H9 (cell line): ENCODE measurements around the gene NADSYN1. TPM values are rescaled to one million over a fixed set of nuclear protein-coding genes. Genes with fewer than 3 reads are reported as not detected.

Experiments
- DNase-seq: peaks from one replicate; pipeline ENCODE4 v3.0.0-alpha.2; 2017
- H2AFZ ChIP-seq: one replicate; pipeline ENCODE4 v1.6.1; 2013; ENCODE audit warnings: mild to moderate bottlenecking, low read length, control low read depth, moderate library complexity
- H2AK5ac ChIP-seq: 2 replicates; pipeline ENCODE4 v1.6.1; 2013; ENCODE audit warnings: low read length, control low read depth, mixed read lengths; ENCODE audit not compliant: insufficient read length
- H2BK120ac ChIP-seq: one replicate; pipeline ENCODE4 v1.6.1; 2013; ENCODE audit warnings: low read depth, mild to moderate bottlenecking, low read length, control low read depth, inconsistent platforms; ENCODE audit not compliant: poor library complexity, severe bottlenecking
- H2BK12ac ChIP-seq: 2 replicates; pipeline ENCODE4 v1.6.1; 2013; ENCODE audit warnings: low read length, control low read depth, mixed read lengths, low read depth; ENCODE audit not compliant: insufficient read length
- H2BK15ac ChIP-seq: 2 replicates; pipeline ENCODE4 v1.6.1; 2013; ENCODE audit warnings: low read depth, low read length, control low read depth
- H2BK20ac ChIP-seq: one replicate; pipeline ENCODE4 v1.6.1; 2013; ENCODE audit warnings: low read depth, mild to moderate bottlenecking, low read length, control low read depth, inconsistent platforms; ENCODE audit not compliant: poor library complexity, severe bottlenecking
- H2BK5ac ChIP-seq: 2 replicates; pipeline ENCODE4 v1.6.1; 2013; ENCODE audit warnings: low read length, control low read depth, mixed read lengths; ENCODE audit not compliant: insufficient read length
- H3K14ac ChIP-seq: 2 replicates; pipeline ENCODE4 v1.6.1; 2013; ENCODE audit warnings: low read length, control low read depth; ENCODE audit not compliant: insufficient read depth
- H3K18ac ChIP-seq: 2 replicates; pipeline ENCODE4 v1.6.1; 2013; ENCODE audit warnings: low read depth, mild to moderate bottlenecking, mixed read lengths, low read length, control low read depth; ENCODE audit not compliant: insufficient read length
- H3K23ac ChIP-seq: 2 replicates; pipeline ENCODE4 v1.6.1; 2013; ENCODE audit warnings: low read length, control low read depth, mixed read lengths, low read depth; ENCODE audit not compliant: insufficient read length
- H3K23me2 ChIP-seq: 2 replicates; pipeline ENCODE4 v1.6.1; 2013; ENCODE audit warnings: low read depth, mild to moderate bottlenecking, mixed read lengths, low read length, control low read depth; ENCODE audit not compliant: insufficient read length, poor library complexity, severe bottlenecking
- H3K27ac ChIP-seq: 2 replicates; pipeline ENCODE4 v1.5.1; 2013; ENCODE audit warnings: low read length, control low read depth, mixed read lengths, low read depth; ENCODE audit not compliant: insufficient read length
- H3K27me3 ChIP-seq: 2 replicates; pipeline ENCODE4 v1.6.1; 2013; ENCODE audit warnings: low read length, control low read depth, inconsistent platforms; ENCODE audit not compliant: insufficient read depth
- H3K4ac ChIP-seq: 2 replicates; pipeline ENCODE4 v1.6.1; 2013; ENCODE audit warnings: low read depth, mild to moderate bottlenecking, control low read depth, inconsistent platforms, low read length, moderate library complexity
- H3K4me1 ChIP-seq: 2 replicates; pipeline ENCODE4 v1.6.1; 2013; ENCODE audit warnings: low read length, control low read depth, inconsistent platforms; ENCODE audit not compliant: insufficient read depth
- H3K4me2 ChIP-seq: 2 replicates; pipeline ENCODE4 v1.6.1; 2013; ENCODE audit warnings: low read length, control low read depth, mixed read lengths; ENCODE audit not compliant: insufficient read length, insufficient read depth
- H3K56ac ChIP-seq: 2 replicates; pipeline ENCODE4 v1.6.1; 2013; ENCODE audit warnings: low read depth, mild to moderate bottlenecking, mixed read lengths, low read length, control low read depth; ENCODE audit not compliant: insufficient read length
- H3K79me1 ChIP-seq: 2 replicates; pipeline ENCODE4 v1.6.1; 2013; ENCODE audit warnings: low read depth, mild to moderate bottlenecking, moderate library complexity, low read length, control low read depth, inconsistent platforms; ENCODE audit not compliant: insufficient read depth, poor library complexity, severe bottlenecking
- H3K79me2 ChIP-seq: 2 replicates; pipeline ENCODE4 v1.6.1; 2013; ENCODE audit warnings: low read length, control low read depth, inconsistent platforms; ENCODE audit not compliant: insufficient read depth
- H3K9ac ChIP-seq: 2 replicates; pipeline ENCODE4 v1.6.1; 2013; ENCODE audit warnings: low read length, control low read depth, mixed read lengths; ENCODE audit not compliant: insufficient read length; ENCODE audit errors: extremely low read depth
- H3K9me3 ChIP-seq: one replicate; pipeline ENCODE4 v1.6.1; 2013; ENCODE audit warnings: low read depth, low read length, inconsistent platforms; ENCODE audit not compliant: control insufficient read depth
- H3T11ph ChIP-seq: one replicate; pipeline ENCODE4 v1.6.1; 2013; ENCODE audit warnings: mild to moderate bottlenecking, low read length, control low read depth, inconsistent platforms
- H4K20me1 ChIP-seq: one replicate; pipeline ENCODE4 v1.6.1; 2013; ENCODE audit not compliant: control insufficient read depth, insufficient read length, insufficient read depth
- H4K5ac ChIP-seq: 2 replicates; pipeline ENCODE4 v1.6.1; 2013; ENCODE audit warnings: low read depth, mild to moderate bottlenecking, mixed read lengths, low read length, control low read depth; ENCODE audit not compliant: insufficient read length
- H4K8ac ChIP-seq: replicated peaks from 2 replicates; pipeline ENCODE4 v1.6.1; 2013; ENCODE audit warnings: low read length, control low read depth, mixed read lengths, low read depth; ENCODE audit not compliant: insufficient read length
- H4K91ac ChIP-seq: 2 replicates; pipeline ENCODE4 v1.6.1; 2013; ENCODE audit warnings: low read depth, mild to moderate bottlenecking, moderate library complexity, mixed read lengths, low read length, control low read depth; ENCODE audit not compliant: insufficient read length
- H3K27ac Mint-ChIP-seq, 3 experiments: 2 replicates in 2 of 3; 3 replicates in 1 of 3; pipeline ENCODE4 v1.8.0; 2020 to 2021; ENCODE audit warnings: mixed read lengths in 3 of 3, mild to moderate bottlenecking in 1 of 3, moderate library complexity in 1 of 3
- H3K27me3 Mint-ChIP-seq: 2 replicates; pipeline ENCODE4 v1.8.0; 2021; ENCODE audit warnings: low read depth, mild to moderate bottlenecking, moderate library complexity, mixed read lengths
- H3K36me3 Mint-ChIP-seq, 3 experiments: 2 replicates in 2 of 3; 3 replicates in 1 of 3; pipeline ENCODE4 v1.8.0; 2020 to 2021; ENCODE audit warnings: low read depth in 3 of 3, mixed read lengths in 3 of 3; ENCODE audit not compliant: insufficient read depth in 1 of 3
- H3K4me1 Mint-ChIP-seq, 2 experiments: 2 replicates each; pipeline ENCODE4 v1.8.0; 2020; ENCODE audit warnings: mixed read lengths in 2 of 2
- H3K4me3 Mint-ChIP-seq, 2 experiments: 2 replicates in 1 of 2; 3 replicates in 1 of 2; pipeline ENCODE4 v1.8.0; 2020 to 2021; ENCODE audit warnings: mild to moderate bottlenecking in 2 of 2, mixed read lengths in 2 of 2, moderate library complexity in 1 of 2
- H3K9me3 Mint-ChIP-seq, 2 experiments: 2 replicates in 1 of 2; 3 replicates in 1 of 2; pipeline ENCODE4 v1.8.0; 2020; ENCODE audit warnings: mild to moderate bottlenecking in 2 of 2, mixed read lengths in 2 of 2, moderate library complexity in 1 of 2
- CTCF ChIP-seq: fragments of 200-600 bp; sonication (generic); conservative IDR thresholded peaks from 3 replicates; pipeline ENCODE4 v1.8.0; 2021; ENCODE audit warnings: antibody characterized with exemption, mild to moderate bottlenecking
- WGBS: extraction: QIAGEN DNeasy Blood & Tissue Kit; methylation state at CpG from one replicate; pipeline ENCODE4 v1.1.7; 2013; ENCODE audit warnings: missing lambda C conversion rate, low lambda C conversion rate, mixed read lengths; ENCODE audit not compliant: insufficient read length; ENCODE audit errors: extremely low coverage; 5-methylcytosine and 5-hydroxymethylcytosine counted together
- total RNA-seq: library from RNA; stranded (reverse); gene quantifications from 2 replicates; pipeline ENCODE4 v1.2.1, GENCODE V29; 2021

Gene NADSYN1
- total RNA-seq, 1 experiment from 2014 or later: 44.2 TPM

- Histone ChIP-seq H2BK15ac (no peak overlapping the region), H3T11ph (no peak overlapping the region), H3K4ac (no peak overlapping the region), H3K23ac (no peak overlapping the region), H3K4me2 (no peak overlapping the region), H3K9me3 (no peaks in the 10 kb centered on the region), H2AK5ac (no peak overlapping the region), H3K18ac (no peak overlapping the region), H2BK20ac (no peak overlapping the region), H3K27me3 (no peaks in the 10 kb centered on the region), H4K5ac (no peak overlapping the region), H3K4me1 (no peaks in the 10 kb centered on the region), H2BK12ac (no peak overlapping the region), H3K9ac (no peak overlapping the region), H2BK5ac (no peak overlapping the region), H3K27ac (no peak overlapping the region), H3K23me2 (no peaks in the 10 kb centered on the region), H2BK120ac (no peak overlapping the region), H3K79me2 (no peaks in the 10 kb centered on the region), H3K79me1 (no peaks in the 10 kb centered on the region), H3K56ac (no peak overlapping the region), H4K8ac (no peak overlapping the region), H4K91ac (no peak overlapping the region), H3K14ac (no peak overlapping the region), H4K20me1 (no peaks in the 10 kb centered on the region), H2AFZ (no peak overlapping the region)
- Mint-ChIP-seq H3K36me3 (no peaks in the 10 kb centered on the region; a peak in 1 of 7 replicates), H3K27me3 (no peaks in the 10 kb centered on the region; the same call in none of the 2 replicates), H3K27ac (no peak overlapping the region), H3K4me1 (peaks cover 4 to 6% of the 10 kb centered on the region in 2 experiments; a peak in 3 of 4 replicates), H3K4me3 (no peak overlapping the region), H3K9me3 (peaks cover 0 to 7% of the 10 kb centered on the region in 2 experiments; a peak in 3 of 5 replicates)
- WGBS: no CpG with 5 or more reads among the region's 3 CpGs
- TF ChIP-seq CTCF: no peak
- DNase-seq: no peak
Measured at GRCh38 chr11:71426413-71426812, 26.6 kb upstream of the NADSYN1 start.
